NB4 (cell line): ENCODE measurements around the gene IL22RA1.

ENCODE experiments used
- CTCF ChIP-seq: IDR thresholded peaks from one replicate; pipeline ENCODE4 v1.5.1; 2012; ENCODE audit warnings: low read depth, low read length
- POLR2A ChIP-seq: IDR thresholded peaks from 2 replicates; pipeline ENCODE4 v1.6.1; 2011; ENCODE audit warnings: mild to moderate bottlenecking; ENCODE audit not compliant: insufficient read length; ENCODE audit errors: extremely low read depth

GRCh38 chr1:24130385-24130784 is 12.6 kb downstream of the IL22RA1 start:
- no peak for TF ChIP-seq CTCF
- TF ChIP-seq POLR2A, result no peak
